Endothelial cell of umbilical vein (primary cell): Measurements from ENCODE around the gene PRDM2. TPM values are rescaled to one million over a fixed set of nuclear protein-coding genes. Genes with fewer than 3 reads are reported as not detected.

ENCODE experiments used
- BruUV-seq: library from RNA; stranded (reverse); fragments of 400-500 nt; replicated peaks from 2 replicates; lab custom pipeline; 2021; lab: Mats Ljungman, UMichigan
- CTCF ChIA-PET: fragments of 300-600, 350-600 bp; sonication (Branson Sonifier 250); formaldehyde crosslinking; loops from one replicate; lab custom pipeline; 2021; ENCODE audit warnings: antibody characterized with exemption, inconsistent platforms; lab: Charles Lee
- POLR2A ChIA-PET: fragments of 300-600, 350-600 bp; sonication (Branson Sonifier 250); formaldehyde crosslinking; loops from one replicate; lab custom pipeline; 2021; ENCODE audit warnings: antibody characterized with exemption, inconsistent platforms; lab: Charles Lee
- DNase-seq: peaks from one replicate; pipeline ENCODE4 v3.0.0-alpha.2; 2011; ENCODE audit warnings: low read depth, low spot score
- FAIRE-seq: peaks from 2 replicates; lab custom pipeline; 2011; peaks lifted over from hg19 to GRCh38; lab: Jason Lieb, UNC
- H2AFZ ChIP-seq: 2 replicates; pipeline ENCODE4 v1.6.0; 2012; ENCODE audit warnings: low read depth, low read length, control low read depth, inconsistent platforms
- H3K27ac ChIP-seq: 2 replicates; pipeline ENCODE4 v1.5.1; 2011; ENCODE audit warnings: low read depth, mild to moderate bottlenecking, control low read depth, low read length, moderate library complexity; ENCODE audit not compliant: insufficient read depth
- H3K27me3 ChIP-seq, 2 experiments: 2 replicates each; pipeline versions ENCODE4 v1.6.0 to v1.6.1; 2011; ENCODE audit warnings: low read length in 2 of 2, mixed read lengths in 1 of 2; ENCODE audit not compliant: control insufficient read depth in 2 of 2, insufficient read depth in 2 of 2
- H3K36me3 ChIP-seq, 2 experiments: 2 replicates in 1 of 2; 3 replicates in 1 of 2; pipeline ENCODE4 v1.5.1; 2011; ENCODE audit warnings: low read length in 2 of 2, mild to moderate bottlenecking in 1 of 2, moderate library complexity in 1 of 2; ENCODE audit not compliant: control insufficient read depth in 2 of 2, insufficient read depth in 2 of 2; ENCODE audit errors: extremely low read depth in 1 of 2
- H3K4me1 ChIP-seq: 3 replicates; pipeline ENCODE4 v1.5.1; 2011; ENCODE audit warnings: mild to moderate bottlenecking, low read length; ENCODE audit not compliant: control insufficient read depth, insufficient read depth; ENCODE audit errors: extremely low read depth
- H3K4me2 ChIP-seq: 2 replicates; pipeline ENCODE4 v1.6.1; 2011; ENCODE audit warnings: low read length, control low read depth, mixed read lengths; ENCODE audit not compliant: insufficient read depth
- H3K4me3 ChIP-seq, 3 experiments: fragments of 200-600 bp in 1 of 3; sonication (generic), shearing (Covaris generic) in 1 of 3; replicated peaks in 1 of 3; 2 replicates each; pipeline ENCODE4 v1.5.1; 2011 to 2016; ENCODE audit warnings: control low read depth in 3 of 3, low read length in 3 of 3, mild to moderate bottlenecking in 2 of 3, inconsistent platforms in 1 of 3, low read depth in 1 of 3, moderate library complexity in 1 of 3; ENCODE audit not compliant: insufficient read depth in 1 of 3
- H3K79me2 ChIP-seq: 2 replicates; pipeline ENCODE4 v1.6.0; 2012; ENCODE audit warnings: low read length, inconsistent platforms; ENCODE audit not compliant: control insufficient read depth, insufficient read depth
- H3K9ac ChIP-seq: replicated peaks from 2 replicates; pipeline ENCODE3; 2011; ENCODE audit warnings: low read length, control low read depth; ENCODE audit not compliant: insufficient read depth; ENCODE audit errors: extremely low read depth
- H3K9me1 ChIP-seq: replicated peaks from 3 replicates; pipeline ENCODE4 v1.6.0; 2011; ENCODE audit warnings: mild to moderate bottlenecking, low read length; ENCODE audit not compliant: control insufficient read depth, insufficient read depth; ENCODE audit errors: extremely low read depth
- H3K9me3 ChIP-seq: replicated peaks from 2 replicates; pipeline ENCODE4 v1.5.1; 2012; ENCODE audit warnings: low read length, inconsistent platforms; ENCODE audit not compliant: control insufficient read depth, insufficient read depth
- H4K20me1 ChIP-seq: replicated peaks from 2 replicates; pipeline ENCODE3; 2011; ENCODE audit warnings: mild to moderate bottlenecking, low read length; ENCODE audit not compliant: control insufficient read depth, insufficient read depth; ENCODE audit errors: extremely low read depth
- EZH2 ChIP-seq: IDR thresholded peaks from 2 replicates; pipeline ENCODE4 v1.6.1; 2012; ENCODE audit warnings: borderline replicate concordance, low read depth, mild to moderate bottlenecking, moderate library complexity, low read length, inconsistent platforms; ENCODE audit not compliant: severe bottlenecking
- FOS ChIP-seq: IDR thresholded peaks from 2 replicates; pipeline ENCODE4 v1.6.1; 2011; ENCODE audit warnings: mild to moderate bottlenecking, low read length, moderate library complexity, borderline replicate concordance; ENCODE audit not compliant: insufficient read depth
- GATA2 ChIP-seq: IDR thresholded peaks from 2 replicates; pipeline ENCODE4 v1.7.0; 2011; ENCODE audit warnings: low read depth, mild to moderate bottlenecking, moderate library complexity, mixed read lengths, low read length; ENCODE audit not compliant: insufficient read length, insufficient read depth
- JUN ChIP-seq: IDR thresholded peaks from 2 replicates; pipeline ENCODE4 v1.6.1; 2011; ENCODE audit warnings: borderline replicate concordance, low read depth; ENCODE audit not compliant: insufficient read length, insufficient read depth
- MYC ChIP-seq: IDR thresholded peaks from one replicate; pipeline ENCODE4 v1.6.1; 2011; ENCODE audit warnings: mild to moderate bottlenecking, low read depth, low read length
- POLR2A ChIP-seq: IDR thresholded peaks from 2 replicates; pipeline ENCODE4 v1.6.1; 2012; ENCODE audit warnings: low read depth, mild to moderate bottlenecking, control low read depth, low read length
- POLR2AphosphoS5 ChIP-seq: IDR thresholded peaks from 2 replicates; pipeline ENCODE4 v1.6.1; 2012; ENCODE audit warnings: low read depth, mild to moderate bottlenecking, control low read depth, low read length, moderate library complexity; ENCODE audit not compliant: insufficient read depth
- dilution Hi-C: fragments of 300-500 bp; cut with MboI; formaldehyde crosslinking; loops from one replicate; pipeline ENCODE4 v1.15.0; 2019; ENCODE audit warnings: low sequenced_read_pairs; ENCODE audit not compliant: extremely low pct_ligation_motif_present
- intact Hi-C: fragments of 100-400 bp; cut with micrococcal nuclease; formaldehyde crosslinking; loops from one replicate; pipeline ENCODE4 v1.10.0; 2022
- polyA plus RNA-seq, 4 experiments: library from polyadenylated mRNA; depleted of rRNA in 3 of 4; stranded (reverse) in 3 of 4; unstranded in 1 of 4; fragments of >200 nt; gene quantifications; 2 replicates each; pipeline versions ENCODE4 v1.2.1 to v1.2.3, GENCODE V29; 2011 to 2012; ENCODE audit warnings: missing spikeins in 1 of 4
- total RNA-seq: library from RNA; stranded (reverse); gene quantifications from 2 replicates; pipeline ENCODE4 v1.2.3, GENCODE V29; 2021
- TF ChIP-seq, protein P1 (sequence below): IDR thresholded peaks from 2 replicates; pipeline ENCODE4 v1.6.1; 2011; ENCODE audit not compliant: insufficient read depth, insufficient read length
- TF ChIP-seq, protein P2 (sequence below), 2 donors: IDR thresholded peaks; 1 replicate in 1 of 2; 2 replicates in 1 of 2; pipeline ENCODE4 v1.5.1; 2011; ENCODE audit warnings: low read length in 2 of 2, mild to moderate bottlenecking in 2 of 2, moderate library complexity in 2 of 2, control low read depth in 1 of 2, inconsistent platforms in 1 of 2, low read depth in 1 of 2; ENCODE audit not compliant: insufficient read depth in 1 of 2; ENCODE audit errors: extremely low read depth in 1 of 2

The PRDM2 gene
- total and polyA plus RNA-seq, 2 donors (not counting 3 experiments of a cell fraction or from before 2014, with no cell fraction given) = 11.3 to 35.7 TPM

DNA sequence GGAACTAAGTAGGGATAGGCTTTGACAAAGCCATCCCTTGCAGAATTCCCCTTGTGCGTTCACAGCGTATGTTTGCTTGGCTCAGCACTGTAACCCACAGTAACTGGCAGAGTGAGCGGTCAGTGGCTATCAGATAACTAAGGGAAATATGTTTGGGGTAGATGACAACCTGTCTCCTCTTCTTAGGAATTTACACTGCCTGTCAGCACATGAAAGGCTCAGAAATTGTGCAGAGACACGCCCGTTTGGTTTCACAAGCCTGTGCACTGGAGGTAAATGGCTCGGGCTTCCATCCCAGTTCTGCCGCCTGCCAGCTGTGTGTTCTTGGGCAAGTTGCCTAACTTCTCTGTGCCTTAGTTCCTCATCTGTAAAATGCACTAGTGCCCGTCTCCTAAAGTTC is 101.2 kb downstream of the PRDM2 start:
- dilution Hi-C loops (no loop called here), intact Hi-C loops (no loop called here)
- H3K36me3 ChIP-seq = no peaks in the 10 kb centered on the region
- no peaks in the 10 kb centered on the region for H3K9me1 ChIP-seq
- H3K4me3 ChIP-seq = no peak overlapping the region
- no peak for TF ChIP-seq MYC
- TF ChIP-seq POLR2A = no peak
- no peak for TF ChIP-seq POLR2AphosphoS5
- TF ChIP-seq, protein P1, sequence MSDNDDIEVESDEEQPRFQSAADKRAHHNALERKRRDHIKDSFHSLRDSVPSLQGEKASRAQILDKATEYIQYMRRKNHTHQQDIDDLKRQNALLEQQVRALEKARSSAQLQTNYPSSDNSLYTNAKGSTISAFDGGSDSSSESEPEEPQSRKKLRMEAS = no peak
- TF ChIP-seq JUN = no peak
- TF ChIP-seq, protein P2, sequence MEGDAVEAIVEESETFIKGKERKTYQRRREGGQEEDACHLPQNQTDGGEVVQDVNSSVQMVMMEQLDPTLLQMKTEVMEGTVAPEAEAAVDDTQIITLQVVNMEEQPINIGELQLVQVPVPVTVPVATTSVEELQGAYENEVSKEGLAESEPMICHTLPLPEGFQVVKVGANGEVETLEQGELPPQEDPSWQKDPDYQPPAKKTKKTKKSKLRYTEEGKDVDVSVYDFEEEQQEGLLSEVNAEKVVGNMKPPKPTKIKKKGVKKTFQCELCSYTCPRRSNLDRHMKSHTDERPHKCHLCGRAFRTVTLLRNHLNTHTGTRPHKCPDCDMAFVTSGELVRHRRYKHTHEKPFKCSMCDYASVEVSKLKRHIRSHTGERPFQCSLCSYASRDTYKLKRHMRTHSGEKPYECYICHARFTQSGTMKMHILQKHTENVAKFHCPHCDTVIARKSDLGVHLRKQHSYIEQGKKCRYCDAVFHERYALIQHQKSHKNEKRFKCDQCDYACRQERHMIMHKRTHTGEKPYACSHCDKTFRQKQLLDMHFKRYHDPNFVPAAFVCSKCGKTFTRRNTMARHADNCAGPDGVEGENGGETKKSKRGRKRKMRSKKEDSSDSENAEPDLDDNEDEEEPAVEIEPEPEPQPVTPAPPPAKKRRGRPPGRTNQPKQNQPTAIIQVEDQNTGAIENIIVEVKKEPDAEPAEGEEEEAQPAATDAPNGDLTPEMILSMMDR (IDR thresholded peaks at IDR 0.05; ENCODE audit: extremely low read depth in 1 of 2, insufficient read depth in 1 of 2, low read depth in 1 of 2, low read length in 2 of 2) = no peak
- TF ChIP-seq FOS = no peak
- TF ChIP-seq EZH2 = no peak
- no peak for TF ChIP-seq GATA2
- POLR2A ChIA-PET = no interaction called here
- no peaks in the 10 kb centered on the region for H3K4me1 ChIP-seq
- H3K79me2 ChIP-seq = no peaks in the 10 kb centered on the region
- H3K4me2 ChIP-seq = no peak overlapping the region
- DNase-seq (no peak), FAIRE-seq (no peak)
- no peaks in the 10 kb centered on the region for H3K27me3 ChIP-seq
- H3K9ac ChIP-seq = no peak overlapping the region
- CTCF ChIA-PET = no interaction called here
- no peak overlapping the region for H3K27ac ChIP-seq
- no peaks in the 10 kb centered on the region for H4K20me1 ChIP-seq
- no peaks in the 10 kb centered on the region for H3K9me3 ChIP-seq
- BruUV-seq = no TSS peak
- no peak overlapping the region for H2AFZ ChIP-seq
